Measurements from ENCODE around the gene C16orf90.

DNA sequence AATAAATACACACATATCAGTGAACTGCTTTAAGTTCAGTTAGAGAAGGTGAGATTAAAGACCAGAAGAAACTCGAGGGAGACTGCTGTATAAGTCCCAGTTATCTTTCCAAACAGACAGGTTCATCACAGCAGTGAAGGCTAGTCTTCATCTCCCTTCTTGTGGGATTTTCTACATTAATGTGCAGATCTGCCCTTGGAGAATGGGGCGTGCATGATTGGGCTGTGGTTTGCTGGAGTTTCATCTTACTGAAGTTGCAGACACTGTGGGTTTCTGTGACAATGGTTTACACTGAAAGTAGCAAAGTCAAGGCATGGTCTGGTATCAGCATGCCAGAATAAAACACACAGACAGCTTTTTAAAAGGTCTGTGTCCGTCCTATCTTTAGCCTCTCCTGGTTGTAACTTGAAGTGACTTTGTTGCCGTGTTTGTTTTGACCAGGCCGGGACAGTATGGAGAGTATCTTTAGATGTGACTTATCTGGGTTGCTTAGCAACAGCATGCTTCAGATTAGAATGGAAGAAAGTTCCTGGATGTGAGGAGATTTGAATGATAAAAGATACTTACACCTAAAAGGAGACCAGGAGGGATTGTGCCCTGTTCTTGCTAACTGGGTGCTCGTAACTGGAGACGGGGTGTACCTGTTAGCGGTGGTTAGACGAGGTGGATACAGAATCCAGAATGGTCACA, 35.7 kb downstream of the C16orf90 start:
- no peak for TF ChIP-seq HOXA7 (CRISPR knock-in tag; IDR thresholded peaks at IDR 0.05; ENCODE audit: borderline replicate concordance)
- TF ChIP-seq, protein P1, sequence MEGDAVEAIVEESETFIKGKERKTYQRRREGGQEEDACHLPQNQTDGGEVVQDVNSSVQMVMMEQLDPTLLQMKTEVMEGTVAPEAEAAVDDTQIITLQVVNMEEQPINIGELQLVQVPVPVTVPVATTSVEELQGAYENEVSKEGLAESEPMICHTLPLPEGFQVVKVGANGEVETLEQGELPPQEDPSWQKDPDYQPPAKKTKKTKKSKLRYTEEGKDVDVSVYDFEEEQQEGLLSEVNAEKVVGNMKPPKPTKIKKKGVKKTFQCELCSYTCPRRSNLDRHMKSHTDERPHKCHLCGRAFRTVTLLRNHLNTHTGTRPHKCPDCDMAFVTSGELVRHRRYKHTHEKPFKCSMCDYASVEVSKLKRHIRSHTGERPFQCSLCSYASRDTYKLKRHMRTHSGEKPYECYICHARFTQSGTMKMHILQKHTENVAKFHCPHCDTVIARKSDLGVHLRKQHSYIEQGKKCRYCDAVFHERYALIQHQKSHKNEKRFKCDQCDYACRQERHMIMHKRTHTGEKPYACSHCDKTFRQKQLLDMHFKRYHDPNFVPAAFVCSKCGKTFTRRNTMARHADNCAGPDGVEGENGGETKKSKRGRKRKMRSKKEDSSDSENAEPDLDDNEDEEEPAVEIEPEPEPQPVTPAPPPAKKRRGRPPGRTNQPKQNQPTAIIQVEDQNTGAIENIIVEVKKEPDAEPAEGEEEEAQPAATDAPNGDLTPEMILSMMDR (tag by site-specific recombination; IDR thresholded peaks at IDR 0.05), result no peak
- TF ChIP-seq, protein P2, sequence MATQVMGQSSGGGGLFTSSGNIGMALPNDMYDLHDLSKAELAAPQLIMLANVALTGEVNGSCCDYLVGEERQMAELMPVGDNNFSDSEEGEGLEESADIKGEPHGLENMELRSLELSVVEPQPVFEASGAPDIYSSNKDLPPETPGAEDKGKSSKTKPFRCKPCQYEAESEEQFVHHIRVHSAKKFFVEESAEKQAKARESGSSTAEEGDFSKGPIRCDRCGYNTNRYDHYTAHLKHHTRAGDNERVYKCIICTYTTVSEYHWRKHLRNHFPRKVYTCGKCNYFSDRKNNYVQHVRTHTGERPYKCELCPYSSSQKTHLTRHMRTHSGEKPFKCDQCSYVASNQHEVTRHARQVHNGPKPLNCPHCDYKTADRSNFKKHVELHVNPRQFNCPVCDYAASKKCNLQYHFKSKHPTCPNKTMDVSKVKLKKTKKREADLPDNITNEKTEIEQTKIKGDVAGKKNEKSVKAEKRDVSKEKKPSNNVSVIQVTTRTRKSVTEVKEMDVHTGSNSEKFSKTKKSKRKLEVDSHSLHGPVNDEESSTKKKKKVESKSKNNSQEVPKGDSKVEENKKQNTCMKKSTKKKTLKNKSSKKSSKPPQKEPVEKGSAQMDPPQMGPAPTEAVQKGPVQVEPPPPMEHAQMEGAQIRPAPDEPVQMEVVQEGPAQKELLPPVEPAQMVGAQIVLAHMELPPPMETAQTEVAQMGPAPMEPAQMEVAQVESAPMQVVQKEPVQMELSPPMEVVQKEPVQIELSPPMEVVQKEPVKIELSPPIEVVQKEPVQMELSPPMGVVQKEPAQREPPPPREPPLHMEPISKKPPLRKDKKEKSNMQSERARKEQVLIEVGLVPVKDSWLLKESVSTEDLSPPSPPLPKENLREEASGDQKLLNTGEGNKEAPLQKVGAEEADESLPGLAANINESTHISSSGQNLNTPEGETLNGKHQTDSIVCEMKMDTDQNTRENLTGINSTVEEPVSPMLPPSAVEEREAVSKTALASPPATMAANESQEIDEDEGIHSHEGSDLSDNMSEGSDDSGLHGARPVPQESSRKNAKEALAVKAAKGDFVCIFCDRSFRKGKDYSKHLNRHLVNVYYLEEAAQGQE (tag by site-specific recombination; IDR thresholded peaks at IDR 0.05), result no peak
- TF ChIP-seq SETDB1 (IDR thresholded peaks at IDR 0.05; ENCODE audit: insufficient read length, low read length), result no peak
- TF ChIP-seq, protein P3, sequence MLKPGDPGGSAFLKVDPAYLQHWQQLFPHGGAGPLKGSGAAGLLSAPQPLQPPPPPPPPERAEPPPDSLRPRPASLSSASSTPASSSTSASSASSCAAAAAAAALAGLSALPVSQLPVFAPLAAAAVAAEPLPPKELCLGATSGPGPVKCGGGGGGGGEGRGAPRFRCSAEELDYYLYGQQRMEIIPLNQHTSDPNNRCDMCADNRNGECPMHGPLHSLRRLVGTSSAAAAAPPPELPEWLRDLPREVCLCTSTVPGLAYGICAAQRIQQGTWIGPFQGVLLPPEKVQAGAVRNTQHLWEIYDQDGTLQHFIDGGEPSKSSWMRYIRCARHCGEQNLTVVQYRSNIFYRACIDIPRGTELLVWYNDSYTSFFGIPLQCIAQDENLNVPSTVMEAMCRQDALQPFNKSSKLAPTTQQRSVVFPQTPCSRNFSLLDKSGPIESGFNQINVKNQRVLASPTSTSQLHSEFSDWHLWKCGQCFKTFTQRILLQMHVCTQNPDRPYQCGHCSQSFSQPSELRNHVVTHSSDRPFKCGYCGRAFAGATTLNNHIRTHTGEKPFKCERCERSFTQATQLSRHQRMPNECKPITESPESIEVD (tag by site-specific recombination; IDR thresholded peaks at IDR 0.05), result no peak
- no peak for TF ChIP-seq ZBTB21 (tag by site-specific recombination; IDR thresholded peaks at IDR 0.05)
- TF ChIP-seq ZNF10 (tag by site-specific recombination; IDR thresholded peaks at IDR 0.05), result no peak
- TF ChIP-seq KLF16 (tag by site-specific recombination; IDR thresholded peaks at IDR 0.05), result no peak
- no peak for TF ChIP-seq ZNF138 (tag by site-specific recombination; IDR thresholded peaks at IDR 0.05; ENCODE audit: borderline replicate concordance)
- TF ChIP-seq, protein P4, sequence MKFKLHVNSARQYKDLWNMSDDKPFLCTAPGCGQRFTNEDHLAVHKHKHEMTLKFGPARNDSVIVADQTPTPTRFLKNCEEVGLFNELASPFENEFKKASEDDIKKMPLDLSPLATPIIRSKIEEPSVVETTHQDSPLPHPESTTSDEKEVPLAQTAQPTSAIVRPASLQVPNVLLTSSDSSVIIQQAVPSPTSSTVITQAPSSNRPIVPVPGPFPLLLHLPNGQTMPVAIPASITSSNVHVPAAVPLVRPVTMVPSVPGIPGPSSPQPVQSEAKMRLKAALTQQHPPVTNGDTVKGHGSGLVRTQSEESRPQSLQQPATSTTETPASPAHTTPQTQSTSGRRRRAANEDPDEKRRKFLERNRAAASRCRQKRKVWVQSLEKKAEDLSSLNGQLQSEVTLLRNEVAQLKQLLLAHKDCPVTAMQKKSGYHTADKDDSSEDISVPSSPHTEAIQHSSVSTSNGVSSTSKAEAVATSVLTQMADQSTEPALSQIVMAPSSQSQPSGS (tag by site-specific recombination; IDR thresholded peaks at IDR 0.05; ENCODE audit: low read depth), result no peak
- no peak for TF ChIP-seq YY1 (tag by site-specific recombination; IDR thresholded peaks at IDR 0.05)
- TF ChIP-seq ZNF391 (tag by site-specific recombination; IDR thresholded peaks at IDR 0.05; ENCODE audit: borderline replicate concordance, low read depth), result no peak
- TF ChIP-seq SALL2 (tag by site-specific recombination; IDR thresholded peaks at IDR 0.05; ENCODE audit: borderline replicate concordance), result no peak
- no peak for TF ChIP-seq ZBTB17 (tag by site-specific recombination; IDR thresholded peaks at IDR 0.05)

Data from HEK293 (cell line).